GM19324 (cell line): Measurements from ENCODE around the gene SOX15.
"Not testable (repeated sequence)": the region's sequence is repeated elsewhere in the genome, so short reads cannot be mapped to it uniquely, and the experiment has no call there.

Experiments used
- ATAC-seq: cut with Tn5 transposase; IDR thresholded peaks from one replicate; pipeline ENCODE4 v1.9.1; 2021; ENCODE audit warnings: mild to moderate bottlenecking, moderate library complexity; ENCODE audit not compliant: unreplicated experiment, low FRiP score

The SOX15 gene

GRCh38 chr17:7611635-7612293 is 21.9 kb upstream of the SOX15 start:
- no peak for ATAC-seq

GRCh38 chr17:7610641-7611040 is 20.7 kb upstream of the SOX15 start:
- ATAC-seq: no peak

DNA sequence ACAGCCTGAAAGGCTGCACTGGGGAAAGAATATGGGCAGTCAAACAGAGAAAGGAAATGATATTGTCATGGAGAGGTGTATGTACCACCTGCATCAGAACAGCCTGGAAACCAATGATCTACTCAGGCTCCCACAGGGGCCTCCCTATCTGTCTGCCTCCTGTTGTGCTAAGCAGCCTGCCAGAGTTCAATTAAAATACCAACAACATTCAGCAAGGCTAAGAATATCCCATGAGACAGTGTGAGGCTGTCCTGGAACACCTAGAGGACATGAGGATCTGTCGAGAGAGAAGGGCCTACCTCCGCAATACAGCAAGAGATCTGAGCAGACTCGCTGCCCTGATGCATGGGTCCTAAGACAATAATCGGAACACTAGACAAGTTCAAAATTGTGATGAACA is 16.4 kb upstream of the SOX15 start:
- ATAC-seq: no peak

DNA sequence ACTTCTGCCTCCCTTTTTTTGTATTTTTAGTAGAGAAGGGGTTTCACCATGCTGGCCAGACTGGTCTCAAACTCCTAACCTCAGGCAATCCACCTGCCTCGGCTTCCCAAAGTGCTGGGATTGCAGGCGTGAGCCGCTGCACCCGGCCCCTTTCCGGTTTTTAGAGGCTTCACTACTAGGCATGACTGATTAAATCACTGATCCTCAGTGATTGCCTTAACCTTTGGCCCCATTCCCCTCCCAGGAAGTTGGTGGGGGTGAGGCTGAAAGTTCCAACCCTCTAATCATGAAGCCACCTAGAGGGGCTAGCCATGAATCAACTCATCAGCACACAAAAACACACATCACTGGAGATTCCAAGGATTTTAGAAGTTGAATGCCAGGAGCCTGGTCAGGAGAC is 7.7 kb upstream of the SOX15 start:
- ATAC-seq: not testable (repeated sequence)

- ATAC-seq: no peak
Observed at GRCh38 chr17:7593296-7593695, 3.4 kb upstream of the SOX15 start.

DNA sequence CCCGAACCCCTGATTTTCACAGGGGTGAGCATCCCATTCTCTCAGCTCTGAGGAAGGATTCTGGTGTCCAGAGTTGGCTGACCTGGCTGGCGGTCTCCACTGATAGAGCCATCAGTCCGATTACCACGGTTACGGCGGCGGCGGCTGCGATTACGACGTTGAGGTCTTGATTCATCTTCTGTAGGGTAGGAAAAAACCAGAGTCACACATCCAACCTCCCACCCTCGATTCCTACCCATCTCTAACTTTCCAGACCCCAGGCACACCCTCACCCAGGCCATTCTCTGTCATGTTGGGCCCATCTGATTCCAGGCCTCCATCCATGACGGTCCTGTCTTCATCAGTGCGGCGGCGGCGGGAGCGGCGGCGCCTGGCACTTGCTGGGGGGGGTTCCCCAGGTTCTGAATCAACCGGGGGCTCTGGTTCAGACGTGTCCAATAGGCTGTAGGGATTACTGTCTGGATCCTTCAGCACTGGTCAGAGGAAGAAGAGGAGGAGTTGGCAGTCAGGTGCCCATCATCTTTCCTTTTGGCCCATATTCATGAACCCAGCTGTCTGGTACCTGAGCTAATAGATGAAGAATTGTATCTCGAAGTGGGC is 2.6 kb upstream of the SOX15 start:
- ATAC-seq: no peak

DNA sequence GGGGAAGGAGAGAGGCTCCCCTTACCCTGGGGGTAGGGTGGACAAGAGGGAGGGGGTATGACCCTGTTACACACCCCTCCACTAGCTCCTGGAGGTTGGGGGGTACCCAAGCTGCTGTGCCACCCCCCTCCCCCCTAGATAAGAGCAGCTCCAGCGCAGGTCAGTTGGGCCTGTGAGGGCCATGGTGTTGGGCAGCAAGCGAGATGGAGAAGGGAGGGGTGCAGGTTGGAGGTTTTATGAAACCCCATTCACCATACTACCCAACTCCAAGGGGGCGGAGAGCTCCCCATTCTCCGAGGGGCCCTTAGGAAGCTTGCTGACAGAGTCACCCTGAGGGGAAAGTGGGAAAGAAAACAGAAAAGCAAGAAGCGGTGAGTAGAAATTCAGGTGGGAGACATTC is 1.7 kb upstream of the SOX15 start:
- no peak for ATAC-seq

DNA sequence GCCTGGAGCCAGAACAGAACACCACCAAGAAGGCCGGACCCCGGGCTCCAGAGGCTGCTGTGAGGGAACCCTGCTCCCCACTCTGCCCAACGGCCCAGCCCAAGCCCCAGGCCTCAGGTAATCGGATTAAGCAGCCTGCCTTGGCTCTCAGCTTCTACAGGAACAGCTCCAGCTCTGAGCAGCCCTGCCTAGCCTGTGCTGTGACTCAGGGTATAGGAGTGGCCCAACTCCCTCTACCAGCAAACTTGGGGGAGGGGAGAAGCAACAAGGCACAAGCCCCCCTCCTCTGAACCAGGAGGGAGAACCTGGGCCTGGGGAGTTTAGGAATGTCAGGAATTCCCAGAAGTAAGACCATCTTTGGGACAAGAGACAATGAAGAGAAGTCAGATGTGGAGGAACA is 849 bp upstream of the SOX15 start:
- ATAC-seq: no peak

DNA sequence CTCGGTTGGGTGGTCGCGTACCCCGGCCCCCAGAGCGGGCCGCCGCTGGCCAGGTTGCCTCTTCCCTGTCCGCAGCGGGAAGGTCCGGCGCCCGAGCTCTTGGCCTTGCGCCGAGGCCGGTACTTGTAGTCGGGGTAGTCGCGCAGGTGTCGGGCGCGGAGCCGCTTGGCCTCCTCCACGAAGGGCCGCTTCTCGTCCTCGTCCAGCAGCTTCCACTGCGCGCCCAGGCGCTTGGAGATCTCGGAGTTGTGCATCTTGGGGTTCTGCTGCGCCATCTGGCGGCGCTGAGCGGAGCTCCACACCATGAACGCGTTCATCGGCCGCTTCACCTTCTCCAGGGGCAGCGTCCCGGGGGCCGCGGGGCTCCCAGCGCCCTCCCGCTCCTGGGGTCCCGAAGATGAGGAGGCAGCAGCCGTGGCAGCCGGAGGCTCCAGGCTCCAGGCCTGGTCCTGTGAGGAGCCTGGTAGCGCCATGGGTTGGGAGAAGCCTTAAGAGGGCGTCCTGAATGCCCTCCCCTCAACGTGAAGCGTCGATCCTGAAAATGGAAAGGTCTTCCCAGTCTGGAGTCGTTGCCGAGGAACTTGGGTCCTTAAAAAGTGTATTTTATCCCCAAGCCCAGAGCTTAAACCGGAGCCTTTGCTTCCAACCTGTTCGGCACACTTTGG is 558 bp downstream of the SOX15 start:
- ATAC-seq: no peak

- no peak for ATAC-seq
Observed at GRCh38 chr17:7588553-7589203, 1.2 kb downstream of the SOX15 start.

DNA sequence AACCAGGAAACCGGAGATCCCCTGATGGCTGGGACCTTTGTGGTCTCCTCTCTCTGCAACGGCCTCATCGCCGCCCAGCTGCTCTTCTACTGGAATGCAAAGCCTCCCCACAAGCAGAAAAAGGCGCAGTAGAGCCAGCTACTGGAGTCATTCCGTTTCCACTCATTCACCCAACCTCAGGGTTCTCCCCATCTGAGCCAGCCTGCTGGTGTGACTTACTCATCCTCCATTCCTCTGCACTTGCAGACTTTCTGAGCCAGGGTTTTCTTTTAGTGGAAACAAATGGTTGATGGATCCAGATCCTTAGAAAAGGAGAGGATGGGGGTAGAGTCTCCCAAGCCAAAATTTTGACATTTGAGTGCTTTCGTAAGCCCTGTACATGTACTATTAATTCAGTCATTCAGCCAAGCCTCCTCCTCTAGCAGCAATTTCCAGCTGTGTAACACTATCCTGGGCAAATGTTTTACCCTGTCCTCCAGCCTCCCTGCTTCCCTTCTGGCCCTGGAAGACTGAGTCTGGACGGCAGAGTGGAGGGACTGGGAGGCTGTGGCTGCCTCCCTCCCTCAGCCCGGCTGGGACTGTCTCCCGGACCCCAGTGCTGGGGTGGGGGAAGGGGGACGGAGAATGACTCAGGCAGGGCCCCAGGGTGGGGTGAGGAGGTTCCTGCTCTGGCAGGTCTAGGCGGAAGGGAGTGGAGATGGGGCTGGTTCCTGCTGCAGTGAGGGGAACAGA is 2.3 kb downstream of the SOX15 start:
- no peak for ATAC-seq

GRCh38 chr17:7586673-7587419 is 3.0 kb downstream of the SOX15 start:
- no peak for ATAC-seq

GRCh38 chr17:7583253-7584109 is 6.4 kb downstream of the SOX15 start, which contains the start of gene MPDU1:
MPDU1 (plus strand) TSS chr17:7583852; CDS start chr17:7583863, 11 bp downstream.
- ATAC-seq: peak; percentile 86

DNA sequence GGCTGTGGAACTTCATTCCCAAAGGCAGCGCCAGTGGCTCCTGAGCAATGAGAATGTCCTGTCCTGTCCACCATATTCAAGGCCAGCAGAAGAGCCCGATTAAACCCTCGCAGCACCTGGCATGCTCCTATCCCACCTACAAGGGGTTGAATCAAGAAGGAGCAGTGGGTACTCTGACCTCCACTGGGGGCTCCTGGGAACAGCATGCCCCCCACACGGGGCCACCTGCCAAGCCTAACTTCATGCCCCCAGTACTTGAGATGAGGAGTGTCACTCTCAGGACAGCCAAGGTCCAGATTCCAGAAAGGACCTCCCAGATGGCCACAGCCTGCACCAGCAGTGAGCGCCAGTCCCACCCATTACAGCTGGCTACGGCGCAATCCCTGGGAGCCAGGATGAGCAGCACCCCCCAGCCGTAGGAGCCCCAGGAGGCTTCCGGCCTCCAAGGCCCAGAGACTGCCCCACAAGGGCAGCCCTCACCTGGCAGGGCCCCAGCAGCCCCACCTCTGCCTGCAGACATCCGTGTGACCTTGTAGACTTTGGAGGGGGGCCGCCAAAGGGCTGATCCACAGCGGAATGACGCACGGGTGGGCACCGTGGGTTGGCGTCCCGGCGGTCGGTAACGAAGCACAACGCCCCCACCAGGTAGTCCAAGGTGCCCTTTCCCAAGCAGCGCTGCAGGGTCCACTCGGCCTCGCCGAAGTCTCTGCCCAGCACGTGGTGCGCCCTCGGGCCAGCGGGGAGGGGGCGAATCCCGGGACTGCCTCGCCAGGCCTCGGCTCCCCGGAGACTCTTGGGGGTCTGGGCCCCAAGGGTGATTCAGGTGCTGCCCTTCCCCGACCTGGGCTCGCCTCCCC is 7.3 kb downstream of the SOX15 start:
- no peak for ATAC-seq

GRCh38 chr17:7580604-7581575 is 9.0 kb downstream of the SOX15 start:
- ATAC-seq: no peak

- ATAC-seq: no peak
Observed at GRCh38 chr17:7579834-7580603, 9.9 kb downstream of the SOX15 start.
